Endothelial cell of umbilical vein (primary cell): ENCODE results near the gene TENM4. TPM values are rescaled to one million over a fixed set of nuclear protein-coding genes. Genes with fewer than 3 reads are reported as not detected.

Source experiments
- BruUV-seq: library from RNA; stranded (reverse); fragments of 400-500 nt; replicated peaks from 2 replicates; lab custom pipeline; 2021; lab: Mats Ljungman, UMichigan
- CTCF ChIA-PET: fragments of 300-600, 350-600 bp; sonication (Branson Sonifier 250); formaldehyde crosslinking; loops from one replicate; lab custom pipeline; 2021; ENCODE audit warnings: antibody characterized with exemption, inconsistent platforms; lab: Charles Lee
- POLR2A ChIA-PET: fragments of 300-600, 350-600 bp; sonication (Branson Sonifier 250); formaldehyde crosslinking; loops from one replicate; lab custom pipeline; 2021; ENCODE audit warnings: antibody characterized with exemption, inconsistent platforms; lab: Charles Lee
- DNase-seq: peaks from one replicate; pipeline ENCODE4 v3.0.0-alpha.2; 2011; ENCODE audit warnings: low read depth, low spot score
- FAIRE-seq: peaks from 2 replicates; lab custom pipeline; 2011; peaks lifted over from hg19 to GRCh38; lab: Jason Lieb, UNC
- H2AFZ ChIP-seq: 2 replicates; pipeline ENCODE4 v1.6.0; 2012; ENCODE audit warnings: low read depth, low read length, control low read depth, inconsistent platforms
- H3K27ac ChIP-seq: 2 replicates; pipeline ENCODE4 v1.5.1; 2011; ENCODE audit warnings: low read depth, mild to moderate bottlenecking, control low read depth, low read length, moderate library complexity; ENCODE audit not compliant: insufficient read depth
- H3K27me3 ChIP-seq, 2 experiments: 2 replicates each; pipeline versions ENCODE4 v1.6.0 to v1.6.1; 2011; ENCODE audit warnings: low read length in 2 of 2, mixed read lengths in 1 of 2; ENCODE audit not compliant: control insufficient read depth in 2 of 2, insufficient read depth in 2 of 2
- H3K36me3 ChIP-seq, 2 experiments: 2 replicates in 1 of 2; 3 replicates in 1 of 2; pipeline ENCODE4 v1.5.1; 2011; ENCODE audit warnings: low read length in 2 of 2, mild to moderate bottlenecking in 1 of 2, moderate library complexity in 1 of 2; ENCODE audit not compliant: control insufficient read depth in 2 of 2, insufficient read depth in 2 of 2; ENCODE audit errors: extremely low read depth in 1 of 2
- H3K4me1 ChIP-seq: 3 replicates; pipeline ENCODE4 v1.5.1; 2011; ENCODE audit warnings: mild to moderate bottlenecking, low read length; ENCODE audit not compliant: control insufficient read depth, insufficient read depth; ENCODE audit errors: extremely low read depth
- H3K4me2 ChIP-seq: 2 replicates; pipeline ENCODE4 v1.6.1; 2011; ENCODE audit warnings: low read length, control low read depth, mixed read lengths; ENCODE audit not compliant: insufficient read depth
- H3K4me3 ChIP-seq, 3 experiments: fragments of 200-600 bp in 1 of 3; sonication (generic), shearing (Covaris generic) in 1 of 3; replicated peaks in 1 of 3; 2 replicates each; pipeline ENCODE4 v1.5.1; 2011 to 2016; ENCODE audit warnings: control low read depth in 3 of 3, low read length in 3 of 3, mild to moderate bottlenecking in 2 of 3, inconsistent platforms in 1 of 3, low read depth in 1 of 3, moderate library complexity in 1 of 3; ENCODE audit not compliant: insufficient read depth in 1 of 3
- H3K79me2 ChIP-seq: 2 replicates; pipeline ENCODE4 v1.6.0; 2012; ENCODE audit warnings: low read length, inconsistent platforms; ENCODE audit not compliant: control insufficient read depth, insufficient read depth
- H3K9ac ChIP-seq: replicated peaks from 2 replicates; pipeline ENCODE3; 2011; ENCODE audit warnings: low read length, control low read depth; ENCODE audit not compliant: insufficient read depth; ENCODE audit errors: extremely low read depth
- H3K9me1 ChIP-seq: replicated peaks from 3 replicates; pipeline ENCODE4 v1.6.0; 2011; ENCODE audit warnings: mild to moderate bottlenecking, low read length; ENCODE audit not compliant: control insufficient read depth, insufficient read depth; ENCODE audit errors: extremely low read depth
- H3K9me3 ChIP-seq: replicated peaks from 2 replicates; pipeline ENCODE4 v1.5.1; 2012; ENCODE audit warnings: low read length, inconsistent platforms; ENCODE audit not compliant: control insufficient read depth, insufficient read depth
- H4K20me1 ChIP-seq: replicated peaks from 2 replicates; pipeline ENCODE3; 2011; ENCODE audit warnings: mild to moderate bottlenecking, low read length; ENCODE audit not compliant: control insufficient read depth, insufficient read depth; ENCODE audit errors: extremely low read depth
- EZH2 ChIP-seq: IDR thresholded peaks from 2 replicates; pipeline ENCODE4 v1.6.1; 2012; ENCODE audit warnings: borderline replicate concordance, low read depth, mild to moderate bottlenecking, moderate library complexity, low read length, inconsistent platforms; ENCODE audit not compliant: severe bottlenecking
- FOS ChIP-seq: IDR thresholded peaks from 2 replicates; pipeline ENCODE4 v1.6.1; 2011; ENCODE audit warnings: mild to moderate bottlenecking, low read length, moderate library complexity, borderline replicate concordance; ENCODE audit not compliant: insufficient read depth
- GATA2 ChIP-seq: IDR thresholded peaks from 2 replicates; pipeline ENCODE4 v1.7.0; 2011; ENCODE audit warnings: low read depth, mild to moderate bottlenecking, moderate library complexity, mixed read lengths, low read length; ENCODE audit not compliant: insufficient read length, insufficient read depth
- JUN ChIP-seq: IDR thresholded peaks from 2 replicates; pipeline ENCODE4 v1.6.1; 2011; ENCODE audit warnings: borderline replicate concordance, low read depth; ENCODE audit not compliant: insufficient read length, insufficient read depth
- MYC ChIP-seq: IDR thresholded peaks from one replicate; pipeline ENCODE4 v1.6.1; 2011; ENCODE audit warnings: mild to moderate bottlenecking, low read depth, low read length
- POLR2A ChIP-seq: IDR thresholded peaks from 2 replicates; pipeline ENCODE4 v1.6.1; 2012; ENCODE audit warnings: low read depth, mild to moderate bottlenecking, control low read depth, low read length
- POLR2AphosphoS5 ChIP-seq: IDR thresholded peaks from 2 replicates; pipeline ENCODE4 v1.6.1; 2012; ENCODE audit warnings: low read depth, mild to moderate bottlenecking, control low read depth, low read length, moderate library complexity; ENCODE audit not compliant: insufficient read depth
- dilution Hi-C: fragments of 300-500 bp; cut with MboI; formaldehyde crosslinking; loops from one replicate; pipeline ENCODE4 v1.15.0; 2019; ENCODE audit warnings: low sequenced_read_pairs; ENCODE audit not compliant: extremely low pct_ligation_motif_present
- intact Hi-C: fragments of 100-400 bp; cut with micrococcal nuclease; formaldehyde crosslinking; loops from one replicate; pipeline ENCODE4 v1.10.0; 2022
- polyA plus RNA-seq, 4 experiments: library from polyadenylated mRNA; depleted of rRNA in 3 of 4; stranded (reverse) in 3 of 4; unstranded in 1 of 4; fragments of >200 nt; gene quantifications; 2 replicates each; pipeline versions ENCODE4 v1.2.1 to v1.2.3, GENCODE V29; 2011 to 2012; ENCODE audit warnings: missing spikeins in 1 of 4
- total RNA-seq: library from RNA; stranded (reverse); gene quantifications from 2 replicates; pipeline ENCODE4 v1.2.3, GENCODE V29; 2021
- TF ChIP-seq, protein P1 (sequence below): IDR thresholded peaks from 2 replicates; pipeline ENCODE4 v1.6.1; 2011; ENCODE audit not compliant: insufficient read depth, insufficient read length
- TF ChIP-seq, protein P2 (sequence below), 2 donors: IDR thresholded peaks; 1 replicate in 1 of 2; 2 replicates in 1 of 2; pipeline ENCODE4 v1.5.1; 2011; ENCODE audit warnings: low read length in 2 of 2, mild to moderate bottlenecking in 2 of 2, moderate library complexity in 2 of 2, control low read depth in 1 of 2, inconsistent platforms in 1 of 2, low read depth in 1 of 2; ENCODE audit not compliant: insufficient read depth in 1 of 2; ENCODE audit errors: extremely low read depth in 1 of 2

The TENM4 gene
- total and polyA plus RNA-seq, 2 donors (not counting 3 experiments of a cell fraction or from before 2014, with no cell fraction given), result 0.06 to 0.27 TPM

DNA sequence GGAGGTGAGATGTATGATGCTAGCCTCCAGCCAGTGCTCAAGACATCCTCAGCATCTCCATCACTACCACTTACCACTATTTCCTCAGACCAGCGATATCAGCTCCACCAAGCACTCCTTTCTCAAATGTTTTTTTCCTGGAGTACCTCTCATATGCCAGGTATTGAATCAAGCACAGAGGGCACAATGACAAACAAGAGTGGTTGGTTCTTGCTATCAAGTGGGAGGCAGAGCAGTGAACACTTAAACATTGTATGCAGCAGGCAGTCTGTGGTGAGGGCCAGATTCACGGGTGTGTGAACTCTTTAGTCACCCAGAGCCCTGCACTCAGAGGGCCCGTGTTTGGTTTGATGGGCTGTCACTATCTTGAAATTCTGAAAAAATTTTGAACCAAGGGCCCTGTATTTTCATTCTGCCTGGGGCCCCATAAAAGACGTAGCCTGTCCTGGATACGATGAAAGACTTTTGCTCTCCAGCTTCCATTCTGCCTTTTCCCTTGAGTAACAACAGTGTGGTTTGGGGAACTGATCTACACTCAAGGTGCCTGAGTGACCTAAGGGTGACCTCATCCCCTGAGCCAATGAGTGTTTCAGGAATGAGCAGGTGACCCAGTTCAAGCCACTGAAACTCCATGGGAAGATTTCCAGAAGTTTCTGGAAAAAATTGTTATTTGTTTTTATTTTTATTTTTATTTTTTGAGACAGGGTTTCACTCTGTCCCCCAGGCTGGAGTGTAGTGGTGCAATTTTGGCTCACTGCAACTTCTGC is 517.8 kb downstream of the TENM4 start:
- H3K9me1 ChIP-seq, result no peaks in the 10 kb centered on the region
- no peak overlapping the region for H2AFZ ChIP-seq
- FAIRE-seq, result no peak
- no peaks in the 10 kb centered on the region for H4K20me1 ChIP-seq
- no peak overlapping the region for H3K27ac ChIP-seq
- DNase-seq, result no peak
- H3K27me3 ChIP-seq, result no peaks in the 10 kb centered on the region
- no peaks in the 10 kb centered on the region for H3K4me1 ChIP-seq
- ChIA-PET POLR2A (no interaction called here), CTCF (no interaction called here)
- no TSS peak for BruUV-seq
- intact Hi-C loops, result no loop called here
- H3K4me3 ChIP-seq, result no peak overlapping the region
- H3K9me3 ChIP-seq, result no peaks in the 10 kb centered on the region
- H3K4me2 ChIP-seq, result no peak overlapping the region
- H3K36me3 ChIP-seq, result no peaks in the 10 kb centered on the region
- TF ChIP-seq MYC (no peak), POLR2A (no peak), EZH2 (no peak), JUN (no peak), FOS (no peak), GATA2 (no peak), POLR2AphosphoS5 (no peak)
- TF ChIP-seq, protein P1, sequence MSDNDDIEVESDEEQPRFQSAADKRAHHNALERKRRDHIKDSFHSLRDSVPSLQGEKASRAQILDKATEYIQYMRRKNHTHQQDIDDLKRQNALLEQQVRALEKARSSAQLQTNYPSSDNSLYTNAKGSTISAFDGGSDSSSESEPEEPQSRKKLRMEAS, result no peak
- TF ChIP-seq, protein P2, sequence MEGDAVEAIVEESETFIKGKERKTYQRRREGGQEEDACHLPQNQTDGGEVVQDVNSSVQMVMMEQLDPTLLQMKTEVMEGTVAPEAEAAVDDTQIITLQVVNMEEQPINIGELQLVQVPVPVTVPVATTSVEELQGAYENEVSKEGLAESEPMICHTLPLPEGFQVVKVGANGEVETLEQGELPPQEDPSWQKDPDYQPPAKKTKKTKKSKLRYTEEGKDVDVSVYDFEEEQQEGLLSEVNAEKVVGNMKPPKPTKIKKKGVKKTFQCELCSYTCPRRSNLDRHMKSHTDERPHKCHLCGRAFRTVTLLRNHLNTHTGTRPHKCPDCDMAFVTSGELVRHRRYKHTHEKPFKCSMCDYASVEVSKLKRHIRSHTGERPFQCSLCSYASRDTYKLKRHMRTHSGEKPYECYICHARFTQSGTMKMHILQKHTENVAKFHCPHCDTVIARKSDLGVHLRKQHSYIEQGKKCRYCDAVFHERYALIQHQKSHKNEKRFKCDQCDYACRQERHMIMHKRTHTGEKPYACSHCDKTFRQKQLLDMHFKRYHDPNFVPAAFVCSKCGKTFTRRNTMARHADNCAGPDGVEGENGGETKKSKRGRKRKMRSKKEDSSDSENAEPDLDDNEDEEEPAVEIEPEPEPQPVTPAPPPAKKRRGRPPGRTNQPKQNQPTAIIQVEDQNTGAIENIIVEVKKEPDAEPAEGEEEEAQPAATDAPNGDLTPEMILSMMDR (IDR thresholded peaks at IDR 0.05; ENCODE audit: extremely low read depth in 1 of 2, insufficient read depth in 1 of 2, low read depth in 1 of 2, low read length in 2 of 2), result no peak
- H3K9ac ChIP-seq, result no peak overlapping the region
- dilution Hi-C loops, result no loop called here
- H3K79me2 ChIP-seq, result no peaks in the 10 kb centered on the region
